NCI-H146 (cell line): Measurements from ENCODE around the gene EPHA2.

Experiments used
- DNase-seq: peaks from one replicate; lab custom pipeline; 2025; lab: John Stamatoyannopoulos, UW

The EPHA2 gene

GRCh38 chr1:16134906-16135305, 21.0 kb downstream of the EPHA2 start:
- DNase-seq, result no peak

DNA sequence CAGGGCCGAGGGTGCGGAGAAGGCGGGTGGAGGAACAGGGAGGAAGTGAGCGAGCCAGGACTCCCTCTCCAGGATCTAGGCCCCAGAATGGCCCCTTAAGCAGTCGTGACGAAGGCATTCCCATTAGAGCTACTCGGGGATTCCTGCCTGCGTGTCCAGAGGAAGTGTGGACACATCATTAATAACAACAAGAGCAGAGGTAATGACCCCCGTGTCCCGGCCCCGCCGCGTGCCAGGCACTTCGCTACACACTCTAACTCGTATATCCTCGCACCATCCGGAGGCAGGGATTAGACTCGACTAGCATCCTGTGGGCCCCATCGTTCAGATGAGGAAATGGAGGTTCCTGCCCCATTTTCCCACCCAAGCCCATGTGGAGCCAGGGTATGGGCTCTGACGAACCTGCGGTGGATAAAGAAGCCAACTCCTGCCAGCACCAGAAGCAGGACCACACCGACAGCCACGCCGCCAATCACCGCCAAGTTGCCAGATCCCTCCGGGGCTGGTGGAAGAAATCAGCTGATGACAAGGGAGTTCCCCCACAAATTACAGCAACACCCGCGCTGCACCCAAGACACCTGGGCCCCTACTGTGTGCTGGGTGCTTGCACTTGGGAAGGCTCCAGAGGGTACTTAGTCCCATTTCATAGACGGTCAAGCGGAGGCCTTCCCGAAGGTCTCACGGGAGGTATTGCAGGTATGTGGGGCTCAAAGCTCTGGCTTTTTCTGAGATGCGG, 21.6 kb downstream of the EPHA2 start:
- DNase-seq, result no peak

- no peak for DNase-seq
These were observed 22.6 kb downstream of the EPHA2 start for GRCh38 chr1:16133007-16133961.

- no peak for DNase-seq
These were observed 23.5 kb downstream of the EPHA2 start for GRCh38 chr1:16132325-16132785.

DNA sequence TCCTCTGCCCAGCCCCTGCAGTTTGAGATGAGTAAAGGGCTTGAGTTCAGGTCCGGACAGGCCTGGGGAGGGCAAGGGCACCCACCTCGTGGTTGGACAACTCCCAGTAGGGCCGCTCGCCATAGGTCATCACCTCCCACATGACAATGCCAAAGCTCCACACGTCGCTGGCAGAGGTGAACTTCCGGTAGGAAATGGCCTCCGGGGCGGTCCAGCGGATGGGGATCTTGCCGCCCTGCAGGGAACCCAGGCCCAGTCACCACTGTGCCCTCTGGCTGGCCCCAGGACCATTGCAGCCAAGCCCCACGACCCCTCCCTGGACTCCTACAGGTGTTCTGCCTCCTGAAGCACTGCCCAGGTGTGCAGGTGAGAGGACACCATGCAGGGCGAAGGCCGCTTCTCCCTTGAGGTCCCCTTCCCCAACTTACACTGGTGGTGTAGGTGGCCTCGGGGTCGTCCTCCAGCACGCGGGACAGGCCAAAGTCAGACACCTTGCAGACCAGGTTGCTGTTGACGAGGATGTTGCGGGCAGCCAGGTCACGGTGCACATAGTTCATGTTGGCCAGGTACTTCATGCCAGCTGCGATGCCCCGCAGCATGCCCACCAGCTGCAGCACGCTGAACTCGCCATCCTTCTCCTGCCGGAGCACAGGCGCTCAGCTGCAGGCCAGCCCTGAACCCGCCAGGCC, 24.1 kb downstream of the EPHA2 start:
- no peak for DNase-seq

DNA sequence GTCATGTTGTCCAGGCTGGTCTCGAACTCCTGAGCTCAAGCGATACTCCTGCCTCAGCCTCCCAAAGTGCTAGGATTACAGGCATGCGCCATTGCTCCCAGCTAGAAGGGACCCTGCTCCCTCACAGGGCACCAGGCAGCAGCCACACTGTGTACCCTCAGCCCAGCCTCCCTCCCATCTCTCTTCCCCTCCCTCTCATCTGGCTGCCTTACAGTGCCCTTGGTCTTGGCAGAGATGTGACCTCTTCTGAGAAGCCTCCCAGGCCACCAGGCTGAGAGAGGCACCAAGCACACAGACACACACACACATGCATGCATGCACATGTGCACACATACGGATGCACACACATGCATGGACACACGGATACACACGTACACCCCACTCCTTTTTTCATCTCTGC, 25.0 kb downstream of the EPHA2 start:
- no peak for DNase-seq

DNA sequence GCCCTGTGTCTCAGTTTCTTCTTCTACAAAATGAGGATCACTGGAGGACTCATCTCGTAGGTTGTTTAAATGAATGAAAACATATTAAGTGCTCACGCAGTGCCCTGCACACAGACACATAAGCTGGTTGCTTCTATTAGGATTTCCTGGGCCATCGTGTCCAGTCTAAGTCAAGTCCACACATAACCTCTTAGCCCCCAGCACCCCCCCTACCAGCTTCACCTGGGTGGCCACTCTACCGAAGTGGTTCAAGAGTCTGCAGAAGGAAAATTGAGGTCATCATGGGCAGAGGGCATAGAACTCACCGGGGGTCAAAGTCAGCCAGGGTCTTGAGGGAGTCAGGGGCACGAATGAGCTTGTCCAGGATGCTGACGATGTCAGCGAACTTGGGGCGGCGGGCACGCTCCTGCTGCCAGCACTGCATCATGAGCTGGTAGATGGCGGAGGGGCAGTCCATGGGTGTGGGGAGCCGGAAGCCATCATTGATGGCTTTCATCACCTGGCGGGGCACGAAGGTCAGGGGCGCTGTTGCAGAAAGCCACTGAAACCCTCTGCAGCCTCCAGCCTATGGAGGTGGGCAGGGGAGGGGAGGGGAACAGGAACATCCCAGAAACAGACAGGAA, 25.8 kb downstream of the EPHA2 start:
- DNase-seq, result no peak

- DNase-seq, result no peak
These were observed 26.6 kb downstream of the EPHA2 start for GRCh38 chr1:16129316-16129715.

- DNase-seq, result no peak
These were observed 27.5 kb downstream of the EPHA2 start for GRCh38 chr1:16128338-16128741.

GRCh38 chr1:16127676-16128337, 28.1 kb downstream of the EPHA2 start:
- DNase-seq, result no peak

- DNase-seq, result no peak
These were observed 28.9 kb downstream of the EPHA2 start for GRCh38 chr1:16126743-16127515.

- DNase-seq, result no peak
These were observed 29.7 kb downstream of the EPHA2 start for GRCh38 chr1:16126160-16126559.

- DNase-seq, result no peak
These were observed 30.4 kb downstream of the EPHA2 start for GRCh38 chr1:16125483-16125882.

- DNase-seq, result no peak
These were observed 30.8 kb downstream of the EPHA2 start for GRCh38 chr1:16125088-16125470.

DNA sequence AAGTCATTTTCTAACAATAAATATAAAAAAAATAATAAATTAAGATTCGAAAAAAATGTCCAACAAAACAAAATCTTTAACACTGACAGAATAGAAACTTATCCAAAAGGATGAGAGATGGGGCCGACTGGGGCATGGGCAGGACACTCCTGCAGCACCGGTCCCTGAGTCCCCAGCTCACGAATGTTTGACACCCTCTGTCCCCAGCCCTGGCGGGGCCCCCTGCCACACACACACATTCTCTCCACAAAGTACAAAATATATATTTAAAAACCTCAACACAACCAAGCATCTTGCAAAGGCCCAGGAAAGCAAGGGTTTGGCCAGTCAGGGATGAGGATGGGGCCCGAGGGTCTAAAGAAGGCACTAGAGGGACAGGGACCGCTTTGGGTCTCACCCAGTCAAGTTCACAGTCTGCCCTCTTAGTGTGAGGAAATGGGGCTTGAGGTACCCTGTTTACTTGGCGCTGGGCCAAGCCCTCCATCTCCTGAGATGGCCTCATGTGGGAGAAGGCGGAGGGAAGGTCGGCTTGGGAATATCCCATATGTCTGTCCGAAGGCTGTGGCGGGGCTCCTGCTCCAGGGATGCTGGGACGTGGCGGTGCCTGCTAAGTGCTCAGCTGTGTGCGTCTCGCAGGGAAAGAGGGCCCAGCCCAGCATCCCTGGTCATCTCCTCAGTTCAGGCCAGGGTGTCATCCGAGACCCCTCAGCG, 31.3 kb downstream of the EPHA2 start:
- no peak for DNase-seq

GRCh38 chr1:16122916-16123315, 33.0 kb downstream of the EPHA2 start:
- DNase-seq, result no peak

DNA sequence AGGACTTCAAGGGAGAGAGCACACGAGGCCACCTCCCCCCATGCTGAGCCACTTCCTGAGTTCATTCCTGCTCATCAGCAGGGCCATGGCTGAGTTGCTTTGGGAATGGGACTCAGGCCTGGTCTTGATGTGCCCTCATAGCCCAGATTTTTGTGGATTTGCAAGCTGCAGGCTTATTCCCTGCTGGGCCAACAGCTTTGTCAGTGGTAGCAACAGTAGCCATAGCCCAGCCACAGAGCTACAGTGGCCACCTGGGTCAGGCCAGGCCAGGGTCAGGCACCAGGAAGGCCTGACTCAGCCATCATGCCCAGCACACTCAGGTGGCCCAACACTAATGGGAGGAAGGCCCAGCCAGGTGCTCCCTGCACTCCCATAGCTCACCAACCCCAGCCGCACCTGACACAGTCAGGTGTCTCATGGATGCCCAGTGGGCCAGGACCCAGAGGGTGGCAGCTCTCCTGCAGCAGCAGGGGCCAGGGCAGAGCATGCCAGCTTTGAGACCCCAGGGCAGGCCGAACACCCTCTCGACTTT, 33.5 kb downstream of the EPHA2 start:
- DNase-seq, result no peak

GRCh38 chr1:16120940-16121410, 34.9 kb downstream of the EPHA2 start:
- DNase-seq, result peak; percentile 68

- DNase-seq, result no peak
These were observed 35.5 kb downstream of the EPHA2 start for GRCh38 chr1:16120407-16120806.

DNA sequence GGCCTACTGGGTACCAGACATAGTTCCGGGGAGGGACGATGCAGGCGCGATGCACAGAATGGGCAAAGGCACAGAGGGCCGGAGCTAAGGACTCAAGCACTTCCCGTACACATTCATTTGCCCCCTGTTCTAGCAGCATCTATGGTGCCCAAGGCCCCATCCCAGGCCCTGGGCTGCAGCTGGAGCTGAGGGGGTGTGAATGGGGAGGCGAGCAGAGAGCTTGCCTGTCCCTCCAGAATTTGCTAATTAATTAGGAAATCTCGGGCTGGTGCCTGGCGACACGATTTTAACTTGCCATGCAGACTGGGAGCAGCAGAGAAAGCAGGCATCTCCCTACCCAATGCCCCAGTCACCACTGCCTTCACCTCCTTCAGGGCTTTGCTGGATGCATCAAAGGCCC, 35.9 kb downstream of the EPHA2 start:
- no peak for DNase-seq
